ENCODE results near the gene GPAT2. TPM values are rescaled to one million over a fixed set of nuclear protein-coding genes. Genes with fewer than 3 reads are reported as not detected.
"Not testable (repeated sequence)": the region's sequence is repeated elsewhere in the genome, so short reads cannot be mapped to it uniquely, and the experiment has no call there.

Gene GPAT2
- total RNA-seq, 1 donor from 2014 or later: not detected

- not testable (repeated sequence) for H3K27ac Mint-ChIP-seq; H3F3A ChIP-seq (ENCODE audit: low read depth); H3K36me3 Mint-ChIP-seq; H3K27ac ChIP-seq; H3K4me2 ChIP-seq; H3K4me1 ChIP-seq; H3K9ac ChIP-seq; H4K20me1 ChIP-seq (ENCODE audit: low read depth); H2AFZ ChIP-seq (replicated peaks); H3K36me3 ChIP-seq; H3K27me3 Mint-ChIP-seq (ENCODE audit: insufficient read depth, low read depth); H3K79me2 ChIP-seq (ENCODE audit: low read depth); H3K9me3 Mint-ChIP-seq; H3K27me3 ChIP-seq; H3K4me3 ChIP-seq; H3K4me1 Mint-ChIP-seq; DNase-seq (ENCODE audit: low spot score); H3K9me3 ChIP-seq (ENCODE audit: low read depth); H3K4me3 Mint-ChIP-seq
These were observed 35.6 kb upstream of the GPAT2 start for GRCh38 chr2:96070351-96070750.

- not testable (repeated sequence) for H3K27me3 Mint-ChIP-seq (ENCODE audit: insufficient read depth, low read depth); H3K27ac Mint-ChIP-seq; H3K79me2 ChIP-seq (ENCODE audit: low read depth); H3K4me1 ChIP-seq; H3K36me3 ChIP-seq; H3K36me3 Mint-ChIP-seq; H2AFZ ChIP-seq (replicated peaks); H3K27me3 ChIP-seq; DNase-seq (ENCODE audit: low spot score); H3K9me3 ChIP-seq (ENCODE audit: low read depth); H3K9ac ChIP-seq; H3K4me1 Mint-ChIP-seq; H3K4me3 ChIP-seq; H3K4me3 Mint-ChIP-seq; H3K9me3 Mint-ChIP-seq; H3F3A ChIP-seq (ENCODE audit: low read depth); H3K4me2 ChIP-seq; H4K20me1 ChIP-seq (ENCODE audit: low read depth); H3K27ac ChIP-seq
These were observed 35.2 kb upstream of the GPAT2 start for GRCh38 chr2:96069878-96070277.

- H4K20me1 ChIP-seq (ENCODE audit: low read depth); H2AFZ ChIP-seq (replicated peaks); H3K4me1 Mint-ChIP-seq; H3K9me3 ChIP-seq (ENCODE audit: low read depth); H3K9ac ChIP-seq; H3F3A ChIP-seq (ENCODE audit: low read depth); H3K4me1 ChIP-seq; H3K36me3 Mint-ChIP-seq; H3K27me3 ChIP-seq; H3K4me3 ChIP-seq; H3K79me2 ChIP-seq (ENCODE audit: low read depth); H3K4me2 ChIP-seq; H3K36me3 ChIP-seq; DNase-seq (ENCODE audit: low spot score); H3K9me3 Mint-ChIP-seq; H3K27me3 Mint-ChIP-seq (ENCODE audit: insufficient read depth, low read depth); H3K27ac ChIP-seq; H3K27ac Mint-ChIP-seq; H3K4me3 Mint-ChIP-seq: not testable (repeated sequence)
These were observed 33.3 kb upstream of the GPAT2 start for GRCh38 chr2:96067902-96068581.

- H3K27me3 Mint-ChIP-seq (ENCODE audit: insufficient read depth, low read depth): not testable (repeated sequence)
These were observed 32.5 kb upstream of the GPAT2 start for GRCh38 chr2:96067098-96067660.

GRCh38 chr2:96066511-96066910, 31.8 kb upstream of the GPAT2 start:
- not testable (repeated sequence) for H4K20me1 ChIP-seq (ENCODE audit: low read depth); H3K9ac ChIP-seq; H3K36me3 ChIP-seq; H3K27ac ChIP-seq; H3K27me3 Mint-ChIP-seq (ENCODE audit: insufficient read depth, low read depth); H3K4me1 Mint-ChIP-seq; H3K9me3 ChIP-seq (ENCODE audit: low read depth); H3K79me2 ChIP-seq (ENCODE audit: low read depth); H3K27ac Mint-ChIP-seq; H3K4me2 ChIP-seq; H2AFZ ChIP-seq (replicated peaks); H3F3A ChIP-seq (ENCODE audit: low read depth); H3K9me3 Mint-ChIP-seq; H3K27me3 ChIP-seq; H3K4me3 Mint-ChIP-seq; DNase-seq (ENCODE audit: low spot score); H3K4me1 ChIP-seq; H3K36me3 Mint-ChIP-seq; H3K4me3 ChIP-seq

More at GRCh38 chr2:96067098-96067660, 32.5 kb upstream of the GPAT2 start:
- H3K4me2 ChIP-seq; DNase-seq (ENCODE audit: low spot score); H3K4me3 ChIP-seq; H3K9me3 ChIP-seq (ENCODE audit: low read depth); H3K36me3 Mint-ChIP-seq; H3F3A ChIP-seq (ENCODE audit: low read depth); H4K20me1 ChIP-seq (ENCODE audit: low read depth); H2AFZ ChIP-seq (replicated peaks); H3K27ac ChIP-seq; H3K4me1 Mint-ChIP-seq; H3K4me3 Mint-ChIP-seq; H3K4me1 ChIP-seq; H3K9ac ChIP-seq; H3K36me3 ChIP-seq; H3K27ac Mint-ChIP-seq; H3K27me3 ChIP-seq; H3K79me2 ChIP-seq (ENCODE audit: low read depth); H3K9me3 Mint-ChIP-seq: not testable (repeated sequence)

- not testable (repeated sequence) for H3K9me3 ChIP-seq (ENCODE audit: low read depth); H3K36me3 ChIP-seq; H3K4me3 Mint-ChIP-seq; H3K4me1 Mint-ChIP-seq; H3K4me3 ChIP-seq; H3K4me1 ChIP-seq; H3K27ac Mint-ChIP-seq; H4K20me1 ChIP-seq (ENCODE audit: low read depth); DNase-seq (ENCODE audit: low spot score); H3K27me3 Mint-ChIP-seq (ENCODE audit: insufficient read depth, low read depth); H3K4me2 ChIP-seq; H3K9ac ChIP-seq; H3K36me3 Mint-ChIP-seq; H3K27ac ChIP-seq; H3K79me2 ChIP-seq (ENCODE audit: low read depth); H3F3A ChIP-seq (ENCODE audit: low read depth); H3K9me3 Mint-ChIP-seq; H2AFZ ChIP-seq (replicated peaks); H3K27me3 ChIP-seq
These were observed 31.2 kb upstream of the GPAT2 start for GRCh38 chr2:96065954-96066353.
